ENCODE results near the gene CHRNB1. TPM values are rescaled to one million over a fixed set of nuclear protein-coding genes. Genes with fewer than 3 reads are reported as not detected.
A peak's percentile ranks its signal among the peaks of the same experiment; 100 is the strongest.
"Not testable (repeated sequence)": the region's sequence is repeated elsewhere in the genome, so short reads cannot be mapped to it uniquely, and the experiment has no call there.

The CHRNB1 gene
- total RNA-seq, 1 donor from 2014 or later: 8.1 TPM

- DNase-seq (ENCODE audit: low read depth in 2 of 2): peak; percentile 43 to 82
These were observed 21.9 kb downstream of the CHRNB1 start for GRCh38 chr17:7466639-7467341.

GRCh38 chr17:7467498-7467897 is 22.6 kb downstream of the CHRNB1 start:
- no peak for DNase-seq (ENCODE audit: low read depth in 2 of 2)

- DNase-seq (ENCODE audit: low read depth in 2 of 2): no peak
These were observed 23.4 kb downstream of the CHRNB1 start for GRCh38 chr17:7468290-7468689.

- DNase-seq (ENCODE audit: low read depth in 2 of 2): no peak
These were observed 24.0 kb downstream of the CHRNB1 start for GRCh38 chr17:7468804-7469389.

GRCh38 chr17:7469843-7470242 is 25.0 kb downstream of the CHRNB1 start:
- DNase-seq (ENCODE audit: low read depth in 2 of 2): not testable (repeated sequence)

GRCh38 chr17:7470457-7470973 is 25.7 kb downstream of the CHRNB1 start:
- not testable (repeated sequence) for DNase-seq (ENCODE audit: low read depth in 2 of 2)

GRCh38 chr17:7471729-7472128 is 26.9 kb downstream of the CHRNB1 start:
- DNase-seq (ENCODE audit: low read depth in 2 of 2): no peak

- not testable (repeated sequence) for DNase-seq (ENCODE audit: low read depth in 2 of 2)
These were observed 29.9 kb downstream of the CHRNB1 start for GRCh38 chr17:7474767-7475166.

- DNase-seq (ENCODE audit: low read depth in 2 of 2): peak; percentile 49 to 78
These were observed 31.0 kb downstream of the CHRNB1 start for GRCh38 chr17:7475764-7476422.

- DNase-seq (ENCODE audit: low read depth in 2 of 2): peak in 1 of 2 donors; percentile 78
These were observed 31.6 kb downstream of the CHRNB1 start for GRCh38 chr17:7476494-7476893.

- no peak for DNase-seq (ENCODE audit: low read depth in 2 of 2)
These were observed 32.1 kb downstream of the CHRNB1 start for GRCh38 chr17:7476951-7477350.

GRCh38 chr17:7477392-7478275 is 32.8 kb downstream of the CHRNB1 start:
- peak; percentile 30 to 72 for DNase-seq (ENCODE audit: low read depth in 2 of 2)

- DNase-seq (ENCODE audit: low read depth in 2 of 2): peak; percentile 27 to 30
These were observed 33.7 kb downstream of the CHRNB1 start for GRCh38 chr17:7478276-7479212.

GRCh38 chr17:7479213-7480088 is 34.6 kb downstream of the CHRNB1 start, which contains the start of gene ZBTB4:
TSS of gene ZBTB4 (minus strand) at chr17:7479631. CDS start at chr17:7466801, 12,830 bp downstream.
- peak; percentile 51 to 65 for DNase-seq (ENCODE audit: low read depth in 2 of 2)

- DNase-seq (ENCODE audit: low read depth in 2 of 2): no peak
These were observed 35.2 kb downstream of the CHRNB1 start for GRCh38 chr17:7480089-7480384.

- not testable (repeated sequence) for DNase-seq (ENCODE audit: low read depth in 2 of 2)
These were observed 36.4 kb downstream of the CHRNB1 start, which contains the start of gene SLC35G6 for GRCh38 chr17:7481275-7481674. TSS of gene SLC35G6 (plus strand) at chr17:7481446. CDS start at chr17:7481517, 71 bp downstream.

- DNase-seq (ENCODE audit: low read depth in 2 of 2): not testable (repeated sequence)
These were observed 37.2 kb downstream of the CHRNB1 start for GRCh38 chr17:7481842-7482741.

GRCh38 chr17:7482742-7483088 is 37.9 kb downstream of the CHRNB1 start:
- not testable (repeated sequence) for DNase-seq (ENCODE audit: low read depth in 2 of 2)
